WTC11 (cell line): ENCODE results near the gene RUNX1. TPM values are rescaled to one million over a fixed set of nuclear protein-coding genes. Genes with fewer than 3 reads are reported as not detected.

Experiments used
- ATAC-seq: fragments of 200-7000 bp; cut with Tn5 transposase; 2 replicates; pipeline ENCODE4 v1.10.0; 2021; ENCODE audit warnings: mild to moderate bottlenecking, moderate library complexity
- CTCF ChIA-PET: fragments of 300-600 bp; sonication (Branson Sonifier 250); formaldehyde crosslinking; loops from one replicate; lab custom pipeline; 2021; ENCODE audit warnings: antibody characterized with exemption; lab: Charles Lee
- POLR2A ChIA-PET: fragments of 350-600 bp; sonication (Branson Sonifier 250); formaldehyde crosslinking; loops from one replicate; lab custom pipeline; 2021; ENCODE audit warnings: antibody characterized with exemption; lab: Charles Lee
- DNase-seq: peaks from one replicate; pipeline ENCODE4 v3.0.0; 2021; ENCODE audit warnings: low spot score
- H3K27ac Mint-ChIP-seq: 2 replicates; pipeline ENCODE4 v1.8.0; 2021; ENCODE audit warnings: mixed read lengths
- H3K27me3 Mint-ChIP-seq: 2 replicates; pipeline ENCODE4 v1.8.0; 2021; ENCODE audit warnings: low read depth, mild to moderate bottlenecking, moderate library complexity, mixed read lengths
- H3K36me3 Mint-ChIP-seq: 2 replicates; pipeline ENCODE4 v1.8.0; 2021; ENCODE audit warnings: mixed read lengths
- H3K4me1 Mint-ChIP-seq: 2 replicates; pipeline ENCODE4 v1.8.0; 2022; ENCODE audit warnings: mixed read lengths
- H3K4me3 Mint-ChIP-seq: 2 replicates; pipeline ENCODE4 v1.8.0; 2021; ENCODE audit warnings: mild to moderate bottlenecking, moderate library complexity, mixed read lengths
- H3K9me3 Mint-ChIP-seq: 2 replicates; pipeline ENCODE4 v1.8.0; 2021; ENCODE audit warnings: mixed read lengths
- CBFB ChIP-seq: sonication (generic); formaldehyde crosslinking; IDR thresholded peaks from 2 replicates; pipeline ENCODE4 v1.8.1; 2022; ENCODE audit warnings: mild to moderate bottlenecking, low read depth, missing genetic modification reagents
- ELF4 ChIP-seq: sonication (generic); formaldehyde crosslinking; IDR thresholded peaks from 2 replicates; pipeline ENCODE4 v1.8.1; 2022; ENCODE audit warnings: low read depth, mild to moderate bottlenecking, moderate library complexity, missing genetic modification reagents
- HMGA2 ChIP-seq: fragments of 250-450 bp; sonication (Bioruptor Pico); IDR thresholded peaks from 2 replicates; pipeline ENCODE4 v1.4.0; 2021; ENCODE audit warnings: mild to moderate bottlenecking, moderate library complexity
- IRF2 ChIP-seq: sonication (generic); formaldehyde crosslinking; IDR thresholded peaks from 2 replicates; pipeline ENCODE4 v1.8.0; 2022; ENCODE audit warnings: low read depth, missing genetic modification reagents, borderline replicate concordance
- JAZF1 ChIP-seq: fragments of 250-450 bp; sonication (Bioruptor Pico); IDR thresholded peaks from 2 replicates; pipeline ENCODE4 v1.9.0; 2021; ENCODE audit warnings: moderate library complexity, mild to moderate bottlenecking, inconsistent platforms
- KAT7 ChIP-seq: sonication (generic); formaldehyde crosslinking; IDR thresholded peaks from 2 replicates; pipeline ENCODE4 v1.8.1; 2023; ENCODE audit warnings: missing genetic modification reagents, mild to moderate bottlenecking, borderline replicate concordance
- MYBL2 ChIP-seq: sonication (generic); formaldehyde crosslinking; IDR thresholded peaks from 2 replicates; pipeline ENCODE4 v1.8.1; 2023; ENCODE audit warnings: mild to moderate bottlenecking, moderate library complexity, missing genetic modification reagents
- NR2C2 ChIP-seq: sonication (generic); formaldehyde crosslinking; IDR thresholded peaks from 2 replicates; pipeline ENCODE4 v1.8.0; 2022; ENCODE audit warnings: mild to moderate bottlenecking, missing genetic modification reagents
- NR3C1 ChIP-seq: sonication (generic); formaldehyde crosslinking; conservative IDR thresholded peaks from 2 replicates; pipeline ENCODE4 v1.8.1; 2023; ENCODE audit warnings: low read depth, mild to moderate bottlenecking, missing genetic modification reagents
- SMAD4 ChIP-seq: sonication (generic); formaldehyde crosslinking; IDR thresholded peaks from 2 replicates; pipeline ENCODE4 v1.8.0; 2022; ENCODE audit warnings: mild to moderate bottlenecking, missing genetic modification reagents
- ZNF396 ChIP-seq: fragments of 250-450 bp; sonication (Bioruptor Pico); IDR thresholded peaks from 2 replicates; pipeline ENCODE4 v1.8.0; 2021; ENCODE audit warnings: mild to moderate bottlenecking, moderate library complexity, borderline replicate concordance
- ZNF416 ChIP-seq: fragments of 250-450 bp; sonication (Bioruptor Pico); IDR thresholded peaks from 2 replicates; pipeline ENCODE4 v1.9.0; 2021; ENCODE audit warnings: mild to moderate bottlenecking, inconsistent platforms
- ZNF423 ChIP-seq: fragments of 250-450 bp; sonication (Bioruptor Pico); IDR thresholded peaks from 2 replicates; pipeline ENCODE4 v2.1.2; 2022; ENCODE audit warnings: mild to moderate bottlenecking, moderate library complexity
- total RNA-seq: library from RNA; stranded (reverse); gene quantifications from 3 replicates; pipeline ENCODE4 v1.2.3, GENCODE V29; 2021
- TF ChIP-seq, protein P1 (sequence below): sonication (generic); formaldehyde crosslinking; IDR thresholded peaks from 2 replicates; pipeline ENCODE4 v1.8.1; 2022; ENCODE audit warnings: missing genetic modification reagents, borderline replicate concordance
- TF ChIP-seq, protein P2 (sequence below): fragments of 250-450 bp; sonication (Bioruptor Pico); IDR thresholded peaks from 2 replicates; pipeline ENCODE4 v1.9.0; 2021; ENCODE audit warnings: mild to moderate bottlenecking
- TF ChIP-seq, protein P3 (sequence below): sonication (generic); formaldehyde crosslinking; IDR thresholded peaks from 2 replicates; pipeline ENCODE4 v1.8.0; 2022; ENCODE audit warnings: mild to moderate bottlenecking, missing genetic modification reagents
- TF ChIP-seq, protein P4 (sequence below): sonication (generic); formaldehyde crosslinking; conservative IDR thresholded peaks from 2 replicates; pipeline ENCODE4 v1.8.1; 2022; ENCODE audit warnings: mild to moderate bottlenecking, missing genetic modification reagents
- TF ChIP-seq, protein P5 (sequence below): sonication (generic); formaldehyde crosslinking; IDR thresholded peaks from 2 replicates; pipeline ENCODE4 v1.8.1; 2023; ENCODE audit warnings: mild to moderate bottlenecking, missing genetic modification reagents, borderline replicate concordance
- TF ChIP-seq, protein P6 (sequence below): fragments of 250-450 bp; sonication (Bioruptor Pico); IDR thresholded peaks from 2 replicates; pipeline ENCODE4 v2.1.2; 2022; ENCODE audit warnings: mild to moderate bottlenecking, moderate library complexity

RUNX1 gene
- total RNA-seq, 1 experiment from 2014 or later = 2.2 TPM

DNA sequence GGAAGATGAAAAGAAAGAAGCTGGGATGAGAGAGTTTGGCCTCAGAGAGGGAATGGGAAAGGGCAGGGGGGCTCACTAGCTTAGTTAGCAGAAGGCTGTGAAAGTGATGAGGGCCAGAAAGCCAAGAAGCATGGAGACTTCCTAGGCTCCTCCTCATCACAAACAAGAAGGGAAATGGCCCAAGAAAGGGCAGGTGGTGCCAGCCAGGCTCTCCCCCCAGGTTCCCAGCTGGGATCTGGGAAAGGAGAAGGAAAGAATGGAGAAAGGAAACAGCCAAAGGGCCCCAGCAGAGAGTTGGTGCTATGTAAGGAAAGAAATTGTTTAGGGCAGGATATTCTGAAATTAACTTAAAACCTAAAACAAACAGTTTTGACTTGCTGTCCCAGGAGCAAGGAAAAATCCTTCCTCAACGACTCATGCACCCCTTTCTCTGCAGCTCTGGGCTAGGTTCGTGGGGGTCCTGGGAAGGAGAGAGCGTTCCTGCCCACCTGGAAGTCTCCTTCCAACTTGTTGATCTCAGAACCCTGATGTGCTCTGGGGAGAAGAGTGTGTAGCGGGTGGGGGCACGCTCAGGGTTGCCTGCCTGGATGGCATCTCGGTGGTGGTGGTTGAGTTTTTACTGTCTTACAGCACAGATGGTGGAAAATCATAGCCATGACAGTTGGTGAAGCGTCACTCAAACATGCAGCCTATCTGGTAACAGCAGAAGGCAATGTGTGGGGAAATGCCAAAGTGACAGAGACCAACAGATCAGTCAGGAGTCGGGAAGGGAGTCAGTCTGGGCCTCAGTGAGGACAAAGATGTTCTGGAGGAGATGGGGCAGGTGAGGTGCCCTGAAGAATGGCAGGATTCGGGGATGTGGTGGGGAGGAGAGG, 233.0 kb downstream of the RUNX1 start (continued):
- TF ChIP-seq, protein P1, sequence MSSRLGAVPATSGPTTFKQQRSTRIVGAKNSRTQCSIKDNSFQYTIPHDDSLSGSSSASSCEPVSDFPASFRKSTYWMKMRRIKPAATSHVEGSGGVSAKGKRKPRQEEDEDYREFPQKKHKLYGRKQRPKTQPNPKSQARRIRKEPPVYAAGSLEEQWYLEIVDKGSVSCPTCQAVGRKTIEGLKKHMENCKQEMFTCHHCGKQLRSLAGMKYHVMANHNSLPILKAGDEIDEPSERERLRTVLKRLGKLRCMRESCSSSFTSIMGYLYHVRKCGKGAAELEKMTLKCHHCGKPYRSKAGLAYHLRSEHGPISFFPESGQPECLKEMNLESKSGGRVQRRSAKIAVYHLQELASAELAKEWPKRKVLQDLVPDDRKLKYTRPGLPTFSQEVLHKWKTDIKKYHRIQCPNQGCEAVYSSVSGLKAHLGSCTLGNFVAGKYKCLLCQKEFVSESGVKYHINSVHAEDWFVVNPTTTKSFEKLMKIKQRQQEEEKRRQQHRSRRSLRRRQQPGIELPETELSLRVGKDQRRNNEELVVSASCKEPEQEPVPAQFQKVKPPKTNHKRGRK (CRISPR knock-in tag) = no peak

DNA sequence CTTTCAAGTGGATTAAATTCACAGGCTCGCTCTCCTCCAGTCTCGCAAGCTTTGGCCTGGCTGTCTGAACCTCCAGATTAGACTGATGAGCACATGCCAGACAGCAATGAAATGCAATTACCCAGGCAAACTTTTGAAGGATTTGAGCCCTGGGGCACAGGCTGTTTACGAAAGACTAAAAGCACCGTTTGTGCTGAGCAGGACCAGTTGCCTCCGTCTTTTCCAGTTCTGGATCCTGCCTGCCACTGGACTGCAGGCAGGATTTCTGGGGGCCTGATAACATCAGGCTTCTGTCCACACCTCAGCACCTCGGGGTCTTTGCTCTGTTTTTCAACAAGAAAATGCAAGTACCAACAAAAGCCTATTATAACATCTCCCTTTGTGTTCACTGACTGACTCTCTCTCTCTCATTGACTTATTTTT, 234.6 kb downstream of the RUNX1 start:
- Mint-ChIP-seq H3K27ac (no peak overlapping the region), H3K9me3 (no peaks in the 10 kb centered on the region), H3K36me3 (no peaks in the 10 kb centered on the region), H3K4me3 (no peak overlapping the region), H3K4me1 (peaks cover 26% of the 10 kb centered on the region), H3K27me3 (no peaks in the 10 kb centered on the region)
- ATAC-seq (no peak), DNase-seq (no peak)
- CTCF ChIA-PET = no interaction called here
- TF ChIP-seq, protein P1 (CRISPR knock-in tag) = no peak
- TF ChIP-seq CBFB (CRISPR knock-in tag) = no peak
- TF ChIP-seq JAZF1 = no peak
- no peak for TF ChIP-seq ZNF396 (CRISPR knock-in tag)
- no peak for TF ChIP-seq IRF2 (CRISPR knock-in tag)
- TF ChIP-seq ZNF416 (CRISPR knock-in tag) = no peak
- TF ChIP-seq NR3C1 (CRISPR knock-in tag) = no peak
- no peak for TF ChIP-seq KAT7 (CRISPR knock-in tag)
- TF ChIP-seq, protein P2, sequence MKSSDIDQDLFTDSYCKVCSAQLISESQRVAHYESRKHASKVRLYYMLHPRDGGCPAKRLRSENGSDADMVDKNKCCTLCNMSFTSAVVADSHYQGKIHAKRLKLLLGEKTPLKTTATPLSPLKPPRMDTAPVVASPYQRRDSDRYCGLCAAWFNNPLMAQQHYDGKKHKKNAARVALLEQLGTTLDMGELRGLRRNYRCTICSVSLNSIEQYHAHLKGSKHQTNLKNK = no peak
- TF ChIP-seq NR2C2 (CRISPR knock-in tag) = no peak
- no peak for TF ChIP-seq SMAD4
- POLR2A ChIA-PET = no interaction called here

DNA sequence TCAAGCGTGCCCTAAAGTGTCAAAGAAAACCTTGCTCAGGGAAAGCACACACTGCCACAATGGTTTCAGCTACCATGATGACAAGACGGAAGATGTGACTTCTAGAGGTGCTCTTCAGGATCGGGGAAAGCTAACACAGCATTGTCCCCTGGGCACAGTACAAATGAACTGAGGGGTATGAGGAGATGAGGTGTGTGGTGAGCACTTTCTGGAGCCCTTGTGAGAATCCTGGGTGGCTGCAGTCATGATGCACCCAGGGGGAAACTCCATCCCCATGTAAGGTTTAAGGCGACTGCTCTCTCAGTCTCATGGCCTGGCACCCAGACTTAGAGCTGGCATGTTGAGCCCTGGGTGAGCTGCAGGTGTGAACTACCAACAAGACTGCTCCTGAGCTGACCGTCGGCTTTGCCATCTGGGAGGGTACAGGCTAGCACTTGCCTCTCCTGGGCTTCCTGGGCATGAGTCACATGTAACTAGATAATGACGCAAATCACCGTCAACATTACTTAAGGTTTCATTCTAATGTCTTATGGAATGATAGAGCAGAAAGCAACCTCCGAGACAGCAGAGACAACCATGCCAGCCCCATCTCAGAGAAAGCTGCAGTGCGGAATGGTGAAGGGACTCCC, 235.7 kb downstream of the RUNX1 start:
- ChIA-PET CTCF (no interaction called here), POLR2A (no interaction called here)
- H3K36me3 Mint-ChIP-seq = no peaks in the 10 kb centered on the region
- TF ChIP-seq MYBL2 (CRISPR knock-in tag) (no peak), HMGA2 (CRISPR knock-in tag) (no peak), ZNF423 (no peak), ELF4 (CRISPR knock-in tag) (no peak)
- TF ChIP-seq, protein P3, sequence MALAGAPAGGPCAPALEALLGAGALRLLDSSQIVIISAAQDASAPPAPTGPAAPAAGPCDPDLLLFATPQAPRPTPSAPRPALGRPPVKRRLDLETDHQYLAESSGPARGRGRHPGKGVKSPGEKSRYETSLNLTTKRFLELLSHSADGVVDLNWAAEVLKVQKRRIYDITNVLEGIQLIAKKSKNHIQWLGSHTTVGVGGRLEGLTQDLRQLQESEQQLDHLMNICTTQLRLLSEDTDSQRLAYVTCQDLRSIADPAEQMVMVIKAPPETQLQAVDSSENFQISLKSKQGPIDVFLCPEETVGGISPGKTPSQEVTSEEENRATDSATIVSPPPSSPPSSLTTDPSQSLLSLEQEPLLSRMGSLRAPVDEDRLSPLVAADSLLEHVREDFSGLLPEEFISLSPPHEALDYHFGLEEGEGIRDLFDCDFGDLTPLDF = no peak
- TF ChIP-seq, protein P4, sequence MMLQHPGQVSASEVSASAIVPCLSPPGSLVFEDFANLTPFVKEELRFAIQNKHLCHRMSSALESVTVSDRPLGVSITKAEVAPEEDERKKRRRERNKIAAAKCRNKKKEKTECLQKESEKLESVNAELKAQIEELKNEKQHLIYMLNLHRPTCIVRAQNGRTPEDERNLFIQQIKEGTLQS (CRISPR knock-in tag) = no peak
- TF ChIP-seq, protein P5, sequence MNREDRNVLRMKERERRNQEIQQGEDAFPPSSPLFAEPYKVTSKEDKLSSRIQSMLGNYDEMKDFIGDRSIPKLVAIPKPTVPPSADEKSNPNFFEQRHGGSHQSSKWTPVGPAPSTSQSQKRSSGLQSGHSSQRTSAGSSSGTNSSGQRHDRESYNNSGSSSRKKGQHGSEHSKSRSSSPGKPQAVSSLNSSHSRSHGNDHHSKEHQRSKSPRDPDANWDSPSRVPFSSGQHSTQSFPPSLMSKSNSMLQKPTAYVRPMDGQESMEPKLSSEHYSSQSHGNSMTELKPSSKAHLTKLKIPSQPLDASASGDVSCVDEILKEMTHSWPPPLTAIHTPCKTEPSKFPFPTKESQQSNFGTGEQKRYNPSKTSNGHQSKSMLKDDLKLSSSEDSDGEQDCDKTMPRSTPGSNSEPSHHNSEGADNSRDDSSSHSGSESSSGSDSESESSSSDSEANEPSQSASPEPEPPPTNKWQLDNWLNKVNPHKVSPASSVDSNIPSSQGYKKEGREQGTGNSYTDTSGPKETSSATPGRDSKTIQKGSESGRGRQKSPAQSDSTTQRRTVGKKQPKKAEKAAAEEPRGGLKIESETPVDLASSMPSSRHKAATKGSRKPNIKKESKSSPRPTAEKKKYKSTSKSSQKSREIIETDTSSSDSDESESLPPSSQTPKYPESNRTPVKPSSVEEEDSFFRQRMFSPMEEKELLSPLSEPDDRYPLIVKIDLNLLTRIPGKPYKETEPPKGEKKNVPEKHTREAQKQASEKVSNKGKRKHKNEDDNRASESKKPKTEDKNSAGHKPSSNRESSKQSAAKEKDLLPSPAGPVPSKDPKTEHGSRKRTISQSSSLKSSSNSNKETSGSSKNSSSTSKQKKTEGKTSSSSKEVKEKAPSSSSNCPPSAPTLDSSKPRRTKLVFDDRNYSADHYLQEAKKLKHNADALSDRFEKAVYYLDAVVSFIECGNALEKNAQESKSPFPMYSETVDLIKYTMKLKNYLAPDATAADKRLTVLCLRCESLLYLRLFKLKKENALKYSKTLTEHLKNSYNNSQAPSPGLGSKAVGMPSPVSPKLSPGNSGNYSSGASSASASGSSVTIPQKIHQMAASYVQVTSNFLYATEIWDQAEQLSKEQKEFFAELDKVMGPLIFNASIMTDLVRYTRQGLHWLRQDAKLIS (CRISPR knock-in tag) = no peak
- TF ChIP-seq, protein P6, sequence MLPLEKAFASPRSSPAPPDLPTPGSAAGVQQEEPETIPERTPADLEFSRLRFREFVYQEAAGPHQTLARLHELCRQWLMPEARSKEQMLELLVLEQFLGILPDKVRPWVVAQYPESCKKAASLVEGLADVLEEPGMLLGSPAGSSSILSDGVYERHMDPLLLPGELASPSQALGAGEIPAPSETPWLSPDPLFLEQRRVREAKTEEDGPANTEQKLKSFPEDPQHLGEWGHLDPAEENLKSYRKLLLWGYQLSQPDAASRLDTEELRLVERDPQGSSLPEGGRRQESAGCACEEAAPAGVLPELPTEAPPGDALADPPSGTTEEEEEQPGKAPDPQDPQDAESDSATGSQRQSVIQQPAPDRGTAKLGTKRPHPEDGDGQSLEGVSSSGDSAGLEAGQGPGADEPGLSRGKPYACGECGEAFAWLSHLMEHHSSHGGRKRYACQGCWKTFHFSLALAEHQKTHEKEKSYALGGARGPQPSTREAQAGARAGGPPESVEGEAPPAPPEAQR (CRISPR knock-in tag) = no peak

More for the DNA sequence above, 235.7 kb downstream of the RUNX1 start:
- ATAC-seq (no peak), DNase-seq (no peak)
- Mint-ChIP-seq H3K27ac (no peak overlapping the region), H3K4me3 (no peak overlapping the region), H3K27me3 (no peaks in the 10 kb centered on the region), H3K9me3 (no peaks in the 10 kb centered on the region), H3K4me1 (peaks cover 18% of the 10 kb centered on the region)
